ENCODE results near the gene FCHSD2.

The FCHSD2 gene

GRCh38 chr11:73055002-73055401 lies 87.1 kb downstream of the FCHSD2 start:
- H3K9ac ChIP-seq (ENCODE audit: low read length): no peak overlapping the region
- no peak overlapping the region for H3K4me3 ChIP-seq (ENCODE audit: low read depth, low read length, poor library complexity, severe bottlenecking)
- peaks cover 57% of the 10 kb centered on the region for H3K79me2 ChIP-seq (ENCODE audit: insufficient read depth, low read length)
- no peak overlapping the region for H3K4me2 ChIP-seq (ENCODE audit: low read length)
- no peaks in the 10 kb centered on the region for H4K20me1 ChIP-seq (ENCODE audit: insufficient read depth, low read length)
- H3K27me3 ChIP-seq (ENCODE audit: insufficient read depth, low read length): no peaks in the 10 kb centered on the region
- no peaks in the 10 kb centered on the region for H3K9me2 ChIP-seq (ENCODE audit: low read depth, low read length)
- H3K27ac ChIP-seq (ENCODE audit: low read depth, low read length, poor library complexity, severe bottlenecking): no peak overlapping the region
- no peaks in the 10 kb centered on the region for H3K9me3 ChIP-seq (ENCODE audit: low read length)
- no peak for TF ChIP-seq CTCF (IDR thresholded peaks at IDR 0.05; ENCODE audit: low read length)
- TF ChIP-seq EZH2 (IDR thresholded peaks at IDR 0.05; ENCODE audit: borderline replicate concordance, low read length): no peak
- H3F3A ChIP-seq (ENCODE audit: insufficient read depth, low read length): no peaks in the 10 kb centered on the region
- H3K36me3 ChIP-seq (ENCODE audit: insufficient read depth, low read length): peaks cover 8% of the 10 kb centered on the region
- H3K4me1 ChIP-seq (ENCODE audit: insufficient read depth, low read length, severe bottlenecking): peaks cover 27% of the 10 kb centered on the region
- no peak overlapping the region for H2AFZ ChIP-seq (ENCODE audit: low read length)

DNA sequence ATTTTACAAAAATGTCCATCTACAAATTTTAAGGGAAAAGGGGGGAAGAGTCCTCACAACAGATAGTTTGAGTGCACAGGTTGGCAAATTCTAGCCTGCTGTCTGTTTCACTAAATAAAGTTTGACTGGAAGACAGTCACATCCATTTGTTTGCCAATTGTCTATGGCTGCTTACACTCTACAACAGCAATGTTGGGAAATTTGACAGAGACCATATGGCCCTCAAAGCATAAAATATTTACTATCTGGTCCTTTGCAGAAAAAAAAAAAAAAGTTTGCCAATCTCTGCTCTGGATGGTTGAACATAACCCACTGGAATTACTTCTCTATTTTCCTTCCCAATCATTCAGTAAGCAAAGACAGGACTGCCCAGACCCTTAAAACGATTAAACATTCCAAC lies 88.2 kb downstream of the FCHSD2 start:
- Histone ChIP-seq H3K79me2 (ENCODE audit: insufficient read depth, low read length) (peaks cover 59% of the 10 kb centered on the region), H3K4me2 (ENCODE audit: low read length) (no peak overlapping the region), H3K4me3 (ENCODE audit: low read depth, low read length, poor library complexity, severe bottlenecking) (no peak overlapping the region), H3K9me3 (ENCODE audit: low read length) (no peaks in the 10 kb centered on the region), H3K36me3 (ENCODE audit: insufficient read depth, low read length) (peaks cover 8% of the 10 kb centered on the region), H3K9me2 (ENCODE audit: low read depth, low read length) (no peaks in the 10 kb centered on the region), H3K27ac (ENCODE audit: low read depth, low read length, poor library complexity, severe bottlenecking) (no peak overlapping the region), H3F3A (ENCODE audit: insufficient read depth, low read length) (no peaks in the 10 kb centered on the region), H3K9ac (ENCODE audit: low read length) (no peak overlapping the region), H3K27me3 (ENCODE audit: insufficient read depth, low read length) (no peaks in the 10 kb centered on the region), H2AFZ (ENCODE audit: low read length) (no peak overlapping the region), H3K4me1 (ENCODE audit: insufficient read depth, low read length, severe bottlenecking) (peaks cover 38% of the 10 kb centered on the region), H4K20me1 (ENCODE audit: insufficient read depth, low read length) (no peaks in the 10 kb centered on the region)
- no peak for TF ChIP-seq EZH2 (IDR thresholded peaks at IDR 0.05; ENCODE audit: borderline replicate concordance, low read length)
- TF ChIP-seq CTCF (IDR thresholded peaks at IDR 0.05; ENCODE audit: low read length): no peak

DNA sequence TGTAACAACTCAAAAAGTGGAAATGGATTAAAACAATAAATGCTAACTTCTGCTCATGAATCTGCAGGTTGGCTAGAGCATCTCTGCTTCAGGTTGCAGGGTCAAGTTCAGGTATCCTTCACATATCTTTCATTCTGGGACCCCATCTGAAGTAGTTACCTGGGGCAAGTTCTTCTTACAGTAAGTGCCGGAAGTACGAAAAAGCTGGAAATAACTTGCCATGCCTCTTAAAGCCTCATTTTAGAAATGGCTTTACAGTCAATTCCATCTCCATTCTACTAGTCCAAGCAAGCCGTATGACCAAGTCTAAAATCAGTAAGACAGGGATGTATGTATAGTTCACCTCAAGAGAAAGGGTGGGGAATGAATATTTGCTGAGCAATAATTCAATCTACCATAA lies 93.7 kb downstream of the FCHSD2 start:
- Histone ChIP-seq H3K27me3 (ENCODE audit: insufficient read depth, low read length) (no peaks in the 10 kb centered on the region), H3K9me2 (ENCODE audit: low read depth, low read length) (no peaks in the 10 kb centered on the region), H3K79me2 (ENCODE audit: insufficient read depth, low read length) (peaks cover 57% of the 10 kb centered on the region), H3K9me3 (ENCODE audit: low read length) (no peaks in the 10 kb centered on the region; the same call in 1 of the 2 replicates), H4K20me1 (ENCODE audit: insufficient read depth, low read length) (no peaks in the 10 kb centered on the region), H3K36me3 (ENCODE audit: insufficient read depth, low read length) (peaks cover 15% of the 10 kb centered on the region), H3K4me1 (ENCODE audit: insufficient read depth, low read length, severe bottlenecking) (peaks cover 56% of the 10 kb centered on the region), H3K27ac (ENCODE audit: low read depth, low read length, poor library complexity, severe bottlenecking) (peak overlapping the region; percentile 80), H2AFZ (ENCODE audit: low read length) (no peak overlapping the region), H3K4me2 (ENCODE audit: low read length) (peak overlapping the region; percentile 61), H3F3A (ENCODE audit: insufficient read depth, low read length) (no peaks in the 10 kb centered on the region), H3K4me3 (ENCODE audit: low read depth, low read length, poor library complexity, severe bottlenecking) (peak overlapping the region; percentile 34), H3K9ac (ENCODE audit: low read length) (no peak overlapping the region)
- no peak for TF ChIP-seq CTCF (IDR thresholded peaks at IDR 0.05; ENCODE audit: low read length)
- TF ChIP-seq EZH2 (IDR thresholded peaks at IDR 0.05; ENCODE audit: borderline replicate concordance, low read length): no peak

Data from OCI-LY1 (cell line).